ENCODE measurements around the gene ZNF532.
"Not testable (repeated sequence)": the region's sequence is repeated elsewhere in the genome, so short reads cannot be mapped to it uniquely, and the experiment has no call there.

The ZNF532 gene

DNA sequence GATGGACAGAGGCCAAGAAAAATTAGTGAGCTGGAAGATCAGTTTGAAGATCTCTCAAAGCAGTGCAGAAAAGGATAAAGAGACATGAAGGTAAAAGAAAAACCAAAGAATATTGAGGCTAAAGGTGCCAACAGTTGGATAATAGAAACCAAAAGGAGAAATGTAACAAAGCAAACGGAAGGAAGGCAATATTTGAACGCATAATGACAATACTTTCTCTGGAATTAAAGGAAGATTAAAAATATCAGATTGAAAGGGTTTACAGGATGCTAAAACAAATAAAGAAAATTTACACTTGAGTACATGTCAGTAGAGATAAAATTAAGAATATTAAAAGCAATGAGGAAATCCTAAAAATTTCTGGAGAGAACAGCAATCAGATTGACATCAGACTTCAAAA, 149.1 kb downstream of the ZNF532 start:
- DNase-seq: no peak

DNA sequence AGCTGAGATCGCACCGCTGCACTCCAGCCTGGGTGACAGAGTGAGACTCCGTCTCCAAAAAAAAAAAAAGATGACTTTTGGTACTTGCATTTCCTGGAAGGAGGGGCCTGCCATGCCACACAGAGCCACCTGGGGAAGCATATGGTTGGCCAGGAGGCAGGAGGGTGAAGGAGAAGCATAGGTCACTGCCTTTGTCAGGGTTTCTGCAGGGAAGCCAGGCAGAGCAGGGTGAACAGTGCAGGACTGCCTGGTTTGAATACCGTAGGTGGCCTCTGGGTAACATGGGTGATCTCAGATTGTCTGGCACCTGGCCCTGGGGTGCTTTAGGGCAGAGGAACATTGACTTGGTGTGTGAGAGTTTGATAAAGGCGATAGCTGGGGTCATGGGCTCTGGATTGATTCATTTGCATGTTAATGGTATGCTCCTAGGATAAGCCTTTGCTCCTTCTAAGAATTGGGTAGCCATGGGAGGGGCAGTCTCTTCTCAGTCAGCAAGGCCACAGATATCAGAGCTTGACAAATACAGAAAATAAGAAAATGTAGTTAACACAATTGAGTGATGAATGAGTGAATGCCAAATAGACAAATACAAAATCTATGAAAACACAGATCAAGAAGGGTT, 151.0 kb downstream of the ZNF532 start:
- DNase-seq: no peak

DNA sequence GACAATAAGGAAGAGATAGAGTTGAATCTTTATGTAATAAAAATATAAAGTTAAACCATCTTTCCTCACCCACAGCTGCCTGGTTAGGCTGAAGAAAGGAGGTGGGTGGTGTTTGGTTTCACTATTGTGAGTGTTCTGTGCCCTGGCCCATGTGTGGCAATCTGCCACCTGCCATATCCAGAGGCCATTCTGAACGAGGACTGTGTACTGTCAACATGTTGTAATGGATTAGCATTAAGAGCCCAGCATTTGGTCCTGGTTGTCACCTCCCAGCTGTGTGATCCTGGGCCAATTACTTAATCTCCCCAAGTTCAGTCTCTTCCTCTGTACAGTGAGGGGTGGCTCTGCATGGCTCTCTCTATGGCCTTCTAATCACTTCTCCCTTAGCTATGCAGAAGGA, 156.8 kb downstream of the ZNF532 start:
- no peak for DNase-seq

DNA sequence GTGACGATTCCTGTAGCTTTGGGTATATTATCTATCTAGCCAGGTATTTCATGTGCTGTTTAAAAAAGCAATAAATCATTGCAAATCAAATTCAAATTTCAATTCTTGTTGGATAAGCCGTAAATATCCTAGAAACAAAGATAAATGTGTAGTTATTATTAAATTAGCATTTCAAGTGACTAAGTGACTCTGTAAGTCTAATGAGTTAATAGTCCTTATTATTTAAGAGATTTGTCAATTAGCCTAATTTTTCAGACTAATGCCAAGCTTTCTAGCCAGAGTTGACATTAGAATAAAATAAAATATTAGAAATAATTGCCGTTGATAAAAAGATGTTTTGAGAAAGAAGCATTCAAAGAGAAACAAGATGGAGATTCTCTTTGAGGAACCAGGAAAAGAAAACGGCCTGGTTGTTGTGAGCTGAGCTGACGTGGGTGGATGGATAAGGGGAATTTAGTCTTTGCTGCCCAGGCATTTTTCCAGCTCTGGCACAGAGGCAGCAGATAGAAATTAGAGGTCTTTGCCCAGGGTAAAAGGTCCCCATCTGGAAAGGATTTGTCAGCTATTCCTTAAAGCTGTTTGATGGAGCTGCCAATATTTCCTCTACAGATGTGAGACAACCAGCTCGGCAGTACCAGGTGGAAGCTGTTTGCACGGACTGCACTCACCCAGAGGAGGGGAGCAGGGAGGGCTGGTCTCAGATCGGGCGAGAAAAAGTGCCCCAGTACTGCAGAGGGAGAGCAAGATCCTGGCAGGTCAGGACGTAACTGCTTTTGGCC, 157.7 kb downstream of the ZNF532 start:
- no peak for DNase-seq

DNA sequence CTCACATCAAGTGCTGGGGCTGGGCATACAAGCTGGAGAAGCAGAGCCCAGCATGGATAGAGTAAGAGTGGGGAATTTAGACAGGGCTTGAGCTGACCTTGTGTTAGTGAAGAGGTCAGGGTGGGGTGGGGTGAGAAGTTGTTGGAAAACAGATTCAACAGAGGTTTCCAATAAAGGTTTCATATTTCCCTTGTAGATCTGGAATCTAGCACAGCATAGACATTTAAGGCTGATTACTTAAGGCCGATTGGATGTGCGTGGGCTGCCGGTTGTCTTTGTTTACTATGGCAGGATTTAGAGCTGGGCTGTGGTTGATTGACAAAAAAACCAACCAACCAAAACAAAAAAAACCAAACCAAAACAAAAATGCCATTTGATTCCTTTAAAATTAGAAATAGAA, 160.2 kb downstream of the ZNF532 start:
- no peak for DNase-seq

DNA sequence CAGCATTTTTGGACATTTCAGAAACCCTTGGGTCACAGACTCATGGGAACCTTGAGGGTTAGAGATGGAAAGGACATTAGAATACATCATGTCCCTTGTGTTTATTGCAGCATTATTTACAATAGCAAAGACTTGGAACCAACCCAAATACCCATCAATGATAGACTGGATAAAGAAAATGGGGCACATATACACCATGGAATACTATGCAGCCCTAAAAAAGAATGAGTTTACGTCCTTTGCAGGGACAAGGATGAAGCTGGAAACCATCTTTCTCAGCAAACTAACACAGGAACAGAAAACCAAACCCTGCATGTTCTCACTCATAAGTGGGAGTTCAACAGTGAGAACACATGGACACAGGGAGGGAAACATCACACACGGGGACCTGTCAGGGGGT, 160.9 kb downstream of the ZNF532 start:
- DNase-seq: not testable (repeated sequence)

DNA sequence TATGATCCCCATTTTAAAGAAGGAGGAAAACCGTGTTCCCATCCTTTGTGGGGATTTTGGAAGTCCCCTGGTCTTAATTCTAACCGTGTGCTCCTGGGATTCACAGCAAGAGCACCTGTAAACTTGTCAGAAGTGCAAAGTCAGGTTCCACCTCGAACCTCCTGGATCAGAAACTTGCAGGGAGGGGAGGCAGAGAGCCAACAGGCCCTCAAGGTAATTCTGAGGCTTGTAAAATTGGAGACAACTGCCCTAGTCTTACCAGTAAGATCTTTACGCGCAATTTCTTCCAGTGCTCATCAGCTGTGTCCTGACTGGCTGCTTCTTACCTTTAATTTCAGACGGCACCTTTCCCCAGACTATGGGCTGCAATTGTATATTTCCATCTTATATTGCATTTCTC, 161.7 kb downstream of the ZNF532 start:
- no peak for DNase-seq

DNA sequence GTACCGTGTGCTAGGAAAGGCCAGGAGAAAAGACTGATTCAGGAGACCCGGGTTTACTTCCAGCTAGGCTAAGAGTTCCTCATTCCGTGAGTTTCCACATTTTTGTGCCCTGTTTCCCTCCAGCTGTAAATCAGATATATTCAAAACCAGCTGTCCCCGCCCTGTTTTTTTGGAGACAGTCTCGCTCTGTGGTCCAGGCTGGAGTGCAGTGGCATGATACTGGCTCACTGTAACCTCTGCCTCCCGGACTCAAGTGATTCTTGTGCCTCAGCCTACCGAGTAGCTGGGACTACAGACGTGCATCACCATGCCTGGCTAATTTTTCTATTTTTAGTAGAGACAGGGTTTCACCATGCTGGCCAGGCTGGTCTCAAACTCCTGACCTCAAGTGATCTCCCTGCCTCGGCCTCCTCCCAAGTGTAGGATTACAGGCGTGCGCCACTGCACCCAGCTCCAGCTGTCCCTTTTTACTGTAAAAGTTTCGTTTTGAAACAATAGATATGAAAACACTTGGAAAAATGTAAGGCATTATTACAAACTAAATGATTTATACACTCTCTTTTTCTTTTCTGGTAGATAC, 162.2 kb downstream of the ZNF532 start:
- no peak for DNase-seq

DNA sequence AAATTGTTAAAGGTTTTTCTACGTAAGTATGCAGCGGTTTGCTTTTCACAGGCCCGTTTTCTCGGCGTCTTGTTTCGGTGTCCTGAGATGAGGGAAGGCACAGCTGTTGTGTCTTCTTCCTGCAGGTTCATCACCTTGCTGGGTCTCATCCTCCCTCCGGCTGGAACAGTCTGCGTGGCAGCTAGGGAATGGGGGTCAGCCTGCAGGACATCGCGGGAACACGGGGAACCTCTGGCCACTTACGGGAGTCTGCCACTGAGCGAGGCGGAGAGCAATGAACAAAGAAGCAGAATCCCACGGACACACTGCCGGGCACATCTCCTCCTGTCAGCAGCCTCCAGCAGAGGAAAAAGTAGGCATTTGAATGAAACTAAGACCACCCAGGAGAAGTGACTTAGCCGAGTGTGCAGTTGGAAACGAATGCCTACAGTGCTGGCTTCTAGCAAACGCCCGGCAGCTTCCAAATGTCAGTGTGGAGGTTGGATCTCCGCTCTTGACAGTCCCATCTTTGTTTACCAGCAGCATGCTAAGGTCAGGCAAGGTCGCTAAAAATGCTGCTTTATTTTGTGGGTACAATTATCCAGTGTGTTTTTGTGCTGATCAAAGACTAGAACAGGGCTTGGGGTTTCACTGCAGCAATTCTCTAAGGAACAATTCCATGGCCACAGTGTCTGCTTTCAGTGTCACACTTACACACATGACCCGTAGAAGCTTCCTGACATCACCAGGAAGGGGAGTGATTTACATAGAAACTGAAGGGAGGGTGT, 165.2 kb downstream of the ZNF532 start:
- no peak for DNase-seq

DNA sequence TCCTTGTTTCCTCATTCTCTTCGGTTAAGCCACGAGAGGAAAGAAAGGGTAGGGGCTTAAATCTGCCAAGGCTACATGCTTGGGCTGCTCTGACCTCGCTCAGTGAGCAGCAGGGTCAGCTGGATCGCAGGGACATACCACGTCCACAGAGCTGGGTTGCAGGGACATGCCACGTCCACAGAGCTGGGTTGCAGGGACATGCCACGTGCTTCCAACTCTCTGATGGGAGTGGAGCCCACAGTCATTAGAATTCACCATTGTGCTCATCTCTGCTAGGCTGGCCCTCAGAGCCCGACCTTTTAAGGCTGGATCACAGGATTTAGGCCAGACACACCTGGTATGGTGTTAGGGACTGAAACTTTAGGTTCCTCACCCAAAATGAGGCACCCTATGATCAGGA, 167.6 kb downstream of the ZNF532 start:
- DNase-seq: no peak

DNA sequence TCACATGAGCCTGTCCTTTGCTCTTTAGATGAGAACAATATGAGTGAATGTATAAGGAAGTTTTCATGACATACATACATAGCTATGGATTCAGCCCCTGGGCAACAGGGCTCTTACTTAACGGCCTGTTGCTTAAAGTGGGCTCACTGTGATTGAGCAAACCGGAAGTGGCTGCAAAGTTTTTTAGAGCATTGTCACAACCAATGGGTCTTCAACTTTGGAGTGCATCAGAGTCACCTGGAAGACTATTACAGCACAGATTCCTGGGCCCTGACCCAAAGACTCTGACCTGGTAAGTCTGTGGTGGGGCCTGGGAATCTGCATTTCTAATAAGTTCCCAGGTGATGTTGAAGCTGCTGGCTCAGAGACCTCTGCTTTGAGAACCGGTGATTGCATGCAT, 168.7 kb downstream of the ZNF532 start:
- no peak for DNase-seq

DNA sequence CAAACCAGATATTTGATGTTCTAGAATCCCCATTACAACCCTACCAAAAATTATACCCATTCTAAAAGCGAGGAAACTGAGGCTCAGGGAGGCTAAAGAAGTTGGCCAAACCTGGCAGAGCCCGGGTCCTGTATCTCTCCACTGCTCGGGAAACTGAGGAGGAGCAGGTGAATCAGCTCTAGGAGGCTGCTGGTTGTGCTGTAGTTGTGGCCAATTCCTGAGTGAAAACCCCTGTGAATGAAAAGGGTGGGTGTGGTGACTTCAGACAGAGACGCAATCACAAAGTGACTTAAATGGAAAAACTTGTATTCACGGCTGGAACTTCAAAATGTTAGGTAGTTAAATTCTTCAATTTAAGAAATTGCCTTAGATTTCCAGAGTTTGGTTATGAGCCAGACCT, 169.3 kb downstream of the ZNF532 start:
- no peak for DNase-seq

DNA sequence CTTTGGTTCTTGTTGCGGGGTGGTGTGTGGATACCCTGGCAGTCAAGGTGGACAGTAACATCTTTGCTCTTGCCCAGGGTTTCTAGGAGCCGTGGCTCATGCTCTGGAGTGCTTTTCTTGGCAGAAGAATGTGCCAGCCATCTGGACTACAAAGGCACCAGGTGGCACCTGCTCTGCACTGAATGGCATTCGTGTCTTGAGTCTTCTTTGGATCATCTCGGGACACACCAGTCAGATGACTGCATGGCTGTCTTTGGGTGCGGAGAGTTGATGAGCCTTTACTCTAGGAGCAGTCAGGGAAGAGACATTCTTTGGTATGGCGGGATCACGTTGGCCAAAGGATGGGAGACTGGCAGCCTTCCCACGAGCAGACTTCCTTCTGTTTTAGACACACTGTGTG, 170.9 kb downstream of the ZNF532 start:
- no peak for DNase-seq
